Mesothelial cell of epicardium (in vitro differentiated cells): ENCODE data around the gene SS18L1. TPM values are rescaled to one million over a fixed set of nuclear protein-coding genes. Genes with fewer than 3 reads are reported as not detected.

ENCODE experiments used
- DNase-seq, 2 experiments: peaks; one replicate each; pipeline ENCODE4 v3.0.0; 2021; ENCODE audit warnings: low spot score in 2 of 2; ENCODE audit not compliant: unreplicated experiment in 2 of 2
- H3K27ac Mint-ChIP-seq: 2 replicates; pipeline ENCODE4 v1.8.0; 2021; ENCODE audit warnings: mixed read lengths
- H3K27me3 Mint-ChIP-seq: 2 replicates; pipeline ENCODE4 v1.8.0; 2021; ENCODE audit warnings: low read depth, mixed read lengths
- H3K36me3 Mint-ChIP-seq: 2 replicates; pipeline ENCODE4 v1.8.0; 2021; ENCODE audit warnings: mixed read lengths
- H3K4me1 Mint-ChIP-seq: 2 replicates; pipeline ENCODE4 v1.8.0; 2021; ENCODE audit warnings: mixed read lengths
- H3K4me3 Mint-ChIP-seq: 2 replicates; pipeline ENCODE4 v1.8.0; 2021; ENCODE audit warnings: mild to moderate bottlenecking, moderate library complexity, mixed read lengths
- H3K9me3 Mint-ChIP-seq: 2 replicates; pipeline ENCODE4 v1.8.0; 2021; ENCODE audit warnings: mixed read lengths
- total RNA-seq: library from RNA; stranded (reverse); gene quantifications from 3 replicates; pipeline ENCODE4 v1.2.1, GENCODE V29; 2021
- TF ChIP-seq, protein P1 (sequence below): fragments of 200-600 bp; sonication (generic); IDR thresholded peaks from one replicate; pipeline ENCODE4 v1.5.0; 2021; ENCODE audit warnings: antibody characterized with exemption; ENCODE audit not compliant: unreplicated experiment

SS18L1 gene
- total RNA-seq, 1 donor from 2014 or later = 27.5 TPM

DNA sequence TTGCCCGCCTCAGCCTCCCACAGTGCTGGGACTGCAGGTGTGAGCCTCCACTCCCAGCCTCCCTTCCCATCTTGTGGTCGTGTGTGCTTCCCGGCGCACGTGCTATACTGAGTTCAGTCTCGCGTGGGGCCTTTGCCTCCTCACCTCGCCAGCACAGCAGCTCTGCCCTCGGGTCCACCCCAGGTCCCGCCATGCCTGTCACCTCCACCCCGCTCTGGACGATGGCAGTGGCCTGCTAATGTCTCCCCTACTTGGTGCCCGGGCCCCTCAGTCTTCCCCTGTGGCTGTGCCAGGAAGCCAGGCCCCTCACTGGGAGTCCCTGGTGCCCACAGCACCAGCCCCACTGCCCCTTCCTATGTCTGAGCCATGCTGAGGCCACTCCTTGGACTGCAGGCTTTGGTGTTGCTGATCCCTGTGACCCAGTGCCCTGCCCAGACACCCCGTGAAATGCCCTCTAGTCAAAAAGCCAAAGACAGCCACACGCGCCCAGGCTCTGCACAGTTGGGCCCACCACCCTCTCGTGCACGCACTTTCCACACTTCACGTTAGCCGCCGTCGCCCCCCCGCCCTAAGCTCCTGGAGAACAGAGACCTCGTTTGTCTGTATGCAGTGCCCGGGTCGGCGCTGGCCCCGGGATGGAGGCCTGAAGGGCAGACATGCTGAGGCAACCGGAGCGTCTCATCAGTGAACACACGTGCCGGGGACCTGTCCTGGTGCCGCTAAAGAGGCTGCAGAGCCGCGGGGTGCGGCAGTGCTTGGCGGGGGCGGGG is 62.2 kb downstream of the SS18L1 start:
- H3K36me3 Mint-ChIP-seq = peaks cover 10% of the 10 kb centered on the region
- DNase-seq = no peak
- no peak overlapping the region for H3K4me3 Mint-ChIP-seq
- TF ChIP-seq, protein P1, sequence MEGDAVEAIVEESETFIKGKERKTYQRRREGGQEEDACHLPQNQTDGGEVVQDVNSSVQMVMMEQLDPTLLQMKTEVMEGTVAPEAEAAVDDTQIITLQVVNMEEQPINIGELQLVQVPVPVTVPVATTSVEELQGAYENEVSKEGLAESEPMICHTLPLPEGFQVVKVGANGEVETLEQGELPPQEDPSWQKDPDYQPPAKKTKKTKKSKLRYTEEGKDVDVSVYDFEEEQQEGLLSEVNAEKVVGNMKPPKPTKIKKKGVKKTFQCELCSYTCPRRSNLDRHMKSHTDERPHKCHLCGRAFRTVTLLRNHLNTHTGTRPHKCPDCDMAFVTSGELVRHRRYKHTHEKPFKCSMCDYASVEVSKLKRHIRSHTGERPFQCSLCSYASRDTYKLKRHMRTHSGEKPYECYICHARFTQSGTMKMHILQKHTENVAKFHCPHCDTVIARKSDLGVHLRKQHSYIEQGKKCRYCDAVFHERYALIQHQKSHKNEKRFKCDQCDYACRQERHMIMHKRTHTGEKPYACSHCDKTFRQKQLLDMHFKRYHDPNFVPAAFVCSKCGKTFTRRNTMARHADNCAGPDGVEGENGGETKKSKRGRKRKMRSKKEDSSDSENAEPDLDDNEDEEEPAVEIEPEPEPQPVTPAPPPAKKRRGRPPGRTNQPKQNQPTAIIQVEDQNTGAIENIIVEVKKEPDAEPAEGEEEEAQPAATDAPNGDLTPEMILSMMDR = no peak
- H3K4me1 Mint-ChIP-seq = no peaks in the 10 kb centered on the region
- H3K27me3 Mint-ChIP-seq = peaks cover 10% of the 10 kb centered on the region
- no peaks in the 10 kb centered on the region for H3K9me3 Mint-ChIP-seq
- H3K27ac Mint-ChIP-seq = no peak overlapping the region

DNA sequence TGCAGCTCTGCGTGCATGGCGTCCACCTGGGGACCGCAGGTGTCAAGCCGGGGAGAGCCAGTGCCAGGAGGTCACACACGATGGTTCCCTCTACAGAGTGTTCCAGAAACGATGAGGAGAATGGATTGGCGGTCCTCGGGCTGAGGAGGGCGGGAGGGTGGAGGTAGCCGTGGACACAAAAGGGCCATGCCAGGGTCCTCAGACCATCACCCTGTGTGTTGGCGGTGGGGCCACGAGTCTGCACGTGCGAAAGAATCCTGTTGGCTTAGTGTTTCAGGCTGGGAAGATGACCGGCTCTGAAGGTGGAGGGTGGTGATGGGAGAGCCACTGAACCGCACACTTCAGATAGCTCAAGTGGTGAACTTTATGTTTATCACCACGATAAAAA is 62.8 kb downstream of the SS18L1 start:
- Mint-ChIP-seq H3K9me3 (no peaks in the 10 kb centered on the region), H3K27ac (no peak overlapping the region), H3K27me3 (peaks cover 10% of the 10 kb centered on the region), H3K36me3 (peaks cover 8% of the 10 kb centered on the region), H3K4me3 (no peak overlapping the region), H3K4me1 (no peaks in the 10 kb centered on the region)
- no peak for DNase-seq
- TF ChIP-seq, protein P1 = no peak

DNA sequence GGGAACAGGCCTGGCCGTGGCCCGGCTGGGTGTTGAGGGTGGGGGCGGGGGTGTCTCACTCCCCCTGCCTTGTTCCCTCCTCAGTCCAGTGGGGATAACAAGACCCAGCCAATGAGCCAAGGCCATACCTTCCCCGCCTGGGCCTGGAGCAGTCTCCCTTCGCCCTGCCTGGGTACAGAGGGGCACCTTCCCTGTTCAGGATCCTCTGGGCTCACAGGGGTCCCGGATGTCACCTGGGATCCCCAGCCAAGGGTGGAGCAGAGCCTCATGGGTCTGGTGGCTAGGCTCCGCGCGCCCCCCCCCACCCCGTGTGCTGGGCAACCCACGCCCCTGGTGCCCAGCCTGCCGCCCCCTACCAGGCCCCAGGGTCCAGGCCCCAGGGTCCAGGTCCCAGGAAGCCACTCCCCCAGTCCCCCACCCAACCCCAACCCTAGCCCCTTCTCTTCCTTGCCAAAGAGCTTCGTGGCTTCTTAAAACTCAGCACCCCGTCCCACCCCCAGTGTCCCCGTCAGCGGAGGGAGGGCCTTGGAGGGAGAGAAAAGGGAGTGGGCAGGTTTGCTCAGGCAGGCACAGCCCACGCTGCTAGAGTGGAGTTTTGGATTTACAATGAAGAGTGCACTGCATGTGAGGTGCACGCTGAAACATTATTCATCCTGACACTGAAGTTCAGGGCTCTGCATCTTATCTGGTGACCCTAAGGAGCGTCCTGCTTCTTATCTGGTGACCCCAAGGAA is 64.7 kb downstream of the SS18L1 start:
- no peak for DNase-seq
- H3K4me1 Mint-ChIP-seq = peaks cover 2% of the 10 kb centered on the region
- H3K36me3 Mint-ChIP-seq = peaks cover 3% of the 10 kb centered on the region
- H3K27ac Mint-ChIP-seq = no peak overlapping the region
- TF ChIP-seq, protein P1 = no peak
- H3K9me3 Mint-ChIP-seq = no peaks in the 10 kb centered on the region
- H3K4me3 Mint-ChIP-seq = no peak overlapping the region
- H3K27me3 Mint-ChIP-seq = peaks cover 15% of the 10 kb centered on the region

DNA sequence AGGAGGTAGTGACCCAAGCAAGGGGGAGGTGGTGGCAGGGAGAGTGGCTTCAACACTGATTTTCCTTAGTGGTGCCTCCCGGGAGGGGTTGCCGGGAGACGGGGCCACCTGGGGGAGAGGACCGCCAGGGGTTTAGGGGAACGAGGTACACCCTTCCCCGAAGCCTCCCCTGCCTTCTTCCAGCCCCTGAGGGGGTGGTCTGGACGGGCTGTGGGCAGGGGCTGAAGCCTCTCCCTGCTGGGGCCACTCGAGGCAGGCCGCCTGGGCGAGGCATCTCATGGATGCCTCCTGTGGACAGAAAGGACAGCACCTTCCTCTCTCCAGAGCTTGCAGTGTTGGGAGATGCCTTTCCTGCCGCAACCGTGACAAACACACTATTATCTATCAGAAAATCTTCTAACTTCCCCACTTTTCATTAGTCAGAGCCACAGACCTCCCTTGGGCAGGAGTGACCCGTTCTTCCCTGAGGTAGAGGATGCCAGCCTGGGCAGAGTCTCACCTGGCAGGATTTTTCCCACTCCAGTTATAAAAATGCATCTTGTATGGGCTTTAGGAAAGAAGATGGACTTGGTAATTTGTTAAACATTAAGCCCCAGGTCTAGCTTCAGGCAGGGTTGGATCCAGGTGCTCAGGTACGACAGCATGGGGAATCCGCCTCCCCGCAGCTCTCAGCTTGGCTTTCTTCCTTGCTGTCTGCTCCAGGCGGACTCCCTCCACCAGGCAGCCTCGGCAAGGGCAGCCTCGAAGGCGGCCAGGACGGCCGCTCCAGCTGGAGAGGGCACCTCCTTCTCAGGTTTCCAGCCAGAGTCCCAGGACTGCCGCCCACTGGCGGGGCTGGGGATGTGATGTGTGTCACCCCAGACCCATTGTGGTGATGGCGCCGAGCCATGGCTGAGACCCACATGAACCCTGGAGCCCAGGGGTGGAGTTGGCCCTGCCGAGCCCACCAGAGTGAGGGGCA is 65.5 kb downstream of the SS18L1 start:
- no peak for DNase-seq
- H3K4me1 Mint-ChIP-seq = peaks cover 2% of the 10 kb centered on the region
- no peak overlapping the region for H3K27ac Mint-ChIP-seq
- no peaks in the 10 kb centered on the region for H3K36me3 Mint-ChIP-seq
- peaks cover 20% of the 10 kb centered on the region for H3K27me3 Mint-ChIP-seq
- TF ChIP-seq, protein P1 = no peak
- H3K9me3 Mint-ChIP-seq = no peaks in the 10 kb centered on the region
- H3K4me3 Mint-ChIP-seq = no peak overlapping the region

DNA sequence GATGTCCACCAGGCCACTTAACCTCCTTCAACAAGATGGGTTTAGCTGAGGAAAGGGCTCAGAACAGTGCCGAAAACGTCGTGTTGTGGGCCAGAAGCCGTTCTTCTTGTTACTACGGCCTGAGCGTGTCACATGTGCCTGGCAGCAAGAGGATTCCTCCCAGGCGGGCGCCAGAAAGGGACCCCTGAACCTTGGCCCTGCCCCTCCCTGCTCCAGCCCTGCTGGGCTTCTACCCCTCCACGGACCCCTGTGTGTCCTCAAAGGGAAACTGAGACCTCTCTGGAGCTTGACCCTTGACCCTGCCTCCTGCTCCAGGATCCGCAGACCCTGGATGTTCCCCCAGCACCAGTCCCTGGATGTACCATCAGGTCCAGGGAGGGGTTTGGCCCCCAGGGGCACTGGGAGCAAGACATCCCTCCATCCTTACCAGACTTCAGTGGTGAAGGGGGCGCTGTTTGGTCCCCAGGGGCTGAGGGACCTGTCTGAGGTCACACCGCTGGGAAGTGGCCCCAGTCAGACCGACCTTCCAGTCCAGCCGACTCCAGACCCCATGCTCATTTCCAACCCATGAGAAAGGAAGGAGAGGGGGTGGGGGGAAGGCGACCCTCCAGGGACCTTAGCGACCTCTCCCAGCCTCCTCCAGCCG is 66.4 kb downstream of the SS18L1 start:
- no peaks in the 10 kb centered on the region for H3K36me3 Mint-ChIP-seq

More for the DNA sequence above, 66.4 kb downstream of the SS18L1 start:
- DNase-seq = no peak
- Mint-ChIP-seq H3K27ac (no peak overlapping the region), H3K9me3 (no peaks in the 10 kb centered on the region), H3K4me1 (peaks cover 2% of the 10 kb centered on the region), H3K27me3 (peaks cover 28% of the 10 kb centered on the region), H3K4me3 (no peak overlapping the region)
- TF ChIP-seq, protein P1 = no peak
